GM21619 (cell line): ENCODE measurements around the gene POLN.
"Not testable (repeated sequence)": the region's sequence is repeated elsewhere in the genome, so short reads cannot be mapped to it uniquely, and the experiment has no call there.

Experiments
- ATAC-seq: cut with Tn5 transposase; IDR thresholded peaks from one replicate; pipeline ENCODE4 v1.9.1; 2021; ENCODE audit not compliant: unreplicated experiment

POLN gene

DNA sequence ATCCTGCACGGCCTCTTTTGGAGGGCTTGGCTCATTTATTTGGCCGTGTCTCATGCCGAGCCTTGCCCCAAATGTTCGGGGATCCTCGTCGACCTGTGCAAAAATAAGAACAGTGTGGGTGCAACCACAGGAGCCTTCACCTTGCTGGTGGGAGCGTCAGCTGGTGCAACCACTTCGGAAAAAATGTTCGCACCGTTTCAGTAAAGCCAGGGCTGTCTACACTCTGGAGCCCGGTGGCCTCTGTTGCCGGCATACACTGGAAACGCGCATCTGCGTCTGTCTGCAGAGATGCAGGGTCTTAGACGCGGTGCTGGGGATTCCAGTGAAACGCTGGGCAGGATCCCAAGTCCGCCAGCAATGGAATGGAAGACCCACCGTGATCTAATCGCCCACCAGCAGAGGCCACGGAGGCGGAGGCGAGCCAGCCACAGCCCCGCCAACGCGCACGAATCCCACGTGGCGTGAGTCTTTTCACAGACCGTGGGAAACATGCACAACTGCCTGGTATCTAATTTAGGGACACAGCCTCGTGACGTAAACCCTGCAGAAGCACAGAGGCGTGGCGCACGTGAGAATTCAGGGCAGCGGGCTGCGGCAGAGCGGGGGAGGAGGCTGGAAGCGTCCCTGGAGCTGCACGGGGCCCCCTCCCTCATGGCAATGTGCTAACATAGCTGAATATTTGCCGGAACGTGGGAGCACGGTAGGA lies 33.8 kb upstream of the POLN start:
- ATAC-seq = no peak

DNA sequence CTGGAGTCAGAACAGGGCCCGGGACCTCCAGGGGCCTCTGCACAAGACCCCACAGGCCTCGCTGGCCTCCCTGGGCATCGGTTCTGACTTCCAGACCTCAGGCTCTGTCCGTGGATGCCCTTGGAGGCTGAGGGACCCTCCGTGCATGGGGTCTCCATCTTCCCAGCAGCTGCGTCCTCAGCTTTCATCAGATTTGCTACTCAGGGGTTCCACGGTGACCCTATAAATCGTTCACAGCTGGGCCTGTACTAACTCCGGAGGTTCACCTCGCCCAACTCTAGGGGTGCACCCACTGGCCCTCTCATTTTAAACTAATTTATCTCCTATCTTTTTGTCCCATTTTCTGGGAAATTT lies 33.1 kb upstream of the POLN start:
- ATAC-seq = not testable (repeated sequence)

DNA sequence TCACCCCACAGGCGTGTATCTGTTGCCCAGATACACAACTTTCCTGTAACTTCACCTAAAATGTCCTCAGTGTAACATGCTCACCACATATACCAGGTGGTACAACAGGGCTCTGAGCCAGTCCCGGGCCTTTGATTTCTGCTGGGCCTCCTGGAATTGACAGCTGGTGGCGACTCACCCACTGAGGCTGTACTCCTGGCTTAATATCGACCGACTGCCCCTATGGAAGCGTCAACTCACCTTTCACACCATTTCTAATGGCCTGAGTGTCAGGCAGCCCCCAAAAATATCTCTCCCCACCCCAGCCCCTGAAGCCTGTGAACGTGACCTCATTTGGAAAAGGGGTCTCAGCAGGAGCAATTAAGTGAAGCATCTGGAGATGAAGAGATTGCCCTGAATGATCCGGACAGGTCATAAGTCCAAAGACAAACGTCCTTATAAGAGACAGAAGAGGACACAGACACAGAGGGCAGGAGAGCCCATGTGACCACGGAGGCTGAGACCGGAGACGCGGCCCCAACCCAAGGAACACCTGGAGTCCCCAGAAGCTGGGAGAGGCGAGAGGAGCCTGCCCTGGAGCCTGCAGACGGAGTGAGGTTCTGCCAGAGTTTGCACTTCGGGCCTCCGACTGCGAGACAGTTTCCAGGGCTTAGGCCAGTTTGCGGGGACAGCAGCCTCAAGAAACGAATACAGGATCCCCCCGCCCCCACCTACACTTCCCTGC lies 32.6 kb upstream of the POLN start:
- ATAC-seq = no peak

DNA sequence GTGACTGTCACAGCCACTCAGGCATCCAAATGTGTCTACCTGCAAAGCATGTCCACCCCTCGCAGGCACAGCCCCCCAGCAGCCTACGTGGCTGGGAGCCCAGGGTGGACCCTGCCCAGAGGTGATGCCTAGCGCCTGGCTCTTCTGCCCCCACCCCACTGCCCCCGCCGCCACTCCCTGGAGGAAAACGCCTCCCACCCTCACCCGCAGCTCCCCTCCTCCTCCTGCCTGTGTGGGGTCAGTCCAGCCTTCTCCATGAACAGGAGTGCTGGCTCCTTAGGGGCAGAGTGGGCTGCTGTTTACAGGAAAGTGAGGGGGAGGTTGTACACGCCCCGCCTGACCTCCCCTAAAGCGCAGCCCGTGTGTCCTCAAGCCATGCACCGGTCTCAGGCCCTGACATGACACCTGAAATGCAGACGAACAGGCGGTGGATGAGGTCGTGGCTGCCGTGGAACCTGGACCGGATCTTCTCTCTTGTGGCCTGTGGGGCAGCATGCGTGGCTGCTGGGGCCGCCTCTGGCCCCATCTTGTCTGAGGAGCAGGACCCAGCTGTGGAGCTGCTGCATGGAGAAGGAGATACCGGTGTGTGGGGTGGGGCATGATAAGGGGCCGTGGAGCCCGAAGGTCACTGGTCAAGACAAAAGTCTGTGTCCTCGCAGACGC lies 31.9 kb upstream of the POLN start:
- ATAC-seq = no peak

DNA sequence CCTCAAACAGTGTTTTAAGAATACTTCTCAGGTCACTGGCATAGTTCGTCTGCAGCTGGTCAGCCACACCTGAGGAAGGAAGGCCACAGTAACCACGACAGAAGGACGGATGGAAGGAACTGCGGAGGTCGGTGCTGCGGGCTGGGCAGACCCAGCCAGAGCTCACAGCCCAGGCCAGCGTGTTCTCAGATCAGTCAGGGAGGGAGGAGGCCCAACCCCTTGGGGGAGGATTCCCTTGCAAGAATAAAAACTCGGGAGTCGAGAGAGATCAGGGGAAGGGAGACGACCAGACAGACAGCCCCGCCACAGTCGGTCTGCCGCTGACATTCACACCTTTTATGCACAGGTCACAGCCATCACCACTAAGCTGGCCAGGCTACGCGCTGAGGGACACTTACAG lies 31.3 kb upstream of the POLN start:
- no peak for ATAC-seq

DNA sequence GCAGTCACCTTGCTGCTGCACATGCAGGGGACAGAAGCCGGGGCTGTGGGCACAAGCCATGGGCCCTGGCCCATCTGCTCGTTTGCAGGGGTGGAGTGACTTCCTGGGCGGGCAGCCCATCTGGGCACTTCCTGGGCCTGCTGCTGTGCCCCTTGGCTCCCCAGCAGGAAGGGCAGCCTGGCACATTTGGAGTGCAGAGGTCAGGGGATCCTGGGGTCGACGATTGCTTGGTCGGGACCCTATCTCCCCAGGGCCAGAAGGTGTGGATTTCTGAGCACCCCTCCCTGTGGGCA lies 30.9 kb upstream of the POLN start:
- no peak for ATAC-seq

DNA sequence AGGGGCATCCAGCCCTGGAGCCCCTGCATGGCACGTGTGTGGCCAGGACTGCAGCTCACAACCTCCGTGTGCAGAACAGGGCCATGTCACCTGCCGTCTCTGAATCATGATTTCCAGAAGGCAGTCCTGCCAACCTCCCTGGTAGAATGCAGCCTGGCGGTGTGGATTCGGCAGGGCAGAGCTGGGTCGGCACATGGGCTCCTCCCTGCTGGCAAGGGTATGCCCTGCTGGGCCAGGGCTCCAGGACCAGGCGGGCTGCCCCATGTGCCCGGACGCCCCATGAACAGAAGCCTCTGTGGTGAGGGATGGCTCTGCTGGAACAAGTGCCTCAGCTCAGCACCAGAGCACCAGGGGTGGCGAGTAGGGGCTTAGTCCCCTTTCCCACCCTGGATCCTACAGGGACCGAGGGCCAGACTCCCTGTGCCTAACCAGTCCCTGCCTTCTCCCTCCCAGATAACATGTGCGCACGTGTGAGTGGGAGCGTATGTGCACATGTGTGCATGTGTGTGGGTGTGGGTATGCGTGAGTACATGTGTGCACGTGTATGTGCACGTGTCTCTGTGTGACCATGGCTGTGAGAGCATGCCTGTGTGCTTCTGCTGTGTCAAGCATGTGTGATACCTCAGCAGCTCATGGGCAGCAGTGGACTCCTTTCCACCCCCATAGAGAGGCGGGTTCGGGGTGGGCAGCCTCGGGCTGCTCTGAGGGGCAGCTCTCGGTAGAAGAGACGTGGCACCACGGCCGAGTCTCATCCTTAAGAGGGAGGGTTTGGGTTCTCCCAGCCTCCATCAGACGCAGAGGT lies 30.3 kb upstream of the POLN start:
- ATAC-seq = no peak

DNA sequence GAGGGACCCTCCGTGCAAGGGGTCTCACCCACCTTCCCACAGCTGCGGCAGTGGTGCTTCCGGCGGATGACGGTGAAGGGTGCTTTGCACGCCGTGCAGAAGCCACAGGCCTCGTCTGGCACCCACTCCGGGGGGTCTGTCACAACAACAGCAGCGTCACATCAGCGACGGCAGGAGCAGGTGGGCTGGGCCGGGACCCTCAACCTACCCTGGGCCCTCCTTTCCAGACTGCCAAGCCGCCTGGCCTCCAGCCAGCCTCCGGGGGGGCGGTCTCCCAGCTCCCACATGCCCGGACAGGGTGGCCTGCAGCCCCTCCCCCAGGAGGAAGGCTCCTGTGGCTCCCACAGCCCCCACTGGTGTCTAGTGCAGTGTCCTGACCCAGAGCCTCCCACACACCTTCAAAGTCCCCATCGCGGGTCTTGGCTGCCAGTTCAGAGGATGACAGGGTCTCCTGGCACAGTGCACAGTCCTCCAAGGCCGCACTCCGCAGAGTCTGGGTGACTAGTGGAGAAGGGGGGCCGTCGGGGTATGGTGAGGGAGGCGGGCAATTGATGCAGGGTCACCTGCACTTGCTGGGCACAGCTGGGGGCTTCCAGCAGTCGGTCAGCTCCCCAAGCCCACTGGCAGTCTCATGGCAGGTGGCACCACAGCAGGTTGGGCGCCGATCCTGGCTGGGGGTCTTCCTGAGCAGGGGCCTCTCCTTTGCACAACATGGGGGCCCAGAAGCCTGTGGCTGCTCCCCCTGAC lies 29.5 kb upstream of the POLN start:
- ATAC-seq = no peak

DNA sequence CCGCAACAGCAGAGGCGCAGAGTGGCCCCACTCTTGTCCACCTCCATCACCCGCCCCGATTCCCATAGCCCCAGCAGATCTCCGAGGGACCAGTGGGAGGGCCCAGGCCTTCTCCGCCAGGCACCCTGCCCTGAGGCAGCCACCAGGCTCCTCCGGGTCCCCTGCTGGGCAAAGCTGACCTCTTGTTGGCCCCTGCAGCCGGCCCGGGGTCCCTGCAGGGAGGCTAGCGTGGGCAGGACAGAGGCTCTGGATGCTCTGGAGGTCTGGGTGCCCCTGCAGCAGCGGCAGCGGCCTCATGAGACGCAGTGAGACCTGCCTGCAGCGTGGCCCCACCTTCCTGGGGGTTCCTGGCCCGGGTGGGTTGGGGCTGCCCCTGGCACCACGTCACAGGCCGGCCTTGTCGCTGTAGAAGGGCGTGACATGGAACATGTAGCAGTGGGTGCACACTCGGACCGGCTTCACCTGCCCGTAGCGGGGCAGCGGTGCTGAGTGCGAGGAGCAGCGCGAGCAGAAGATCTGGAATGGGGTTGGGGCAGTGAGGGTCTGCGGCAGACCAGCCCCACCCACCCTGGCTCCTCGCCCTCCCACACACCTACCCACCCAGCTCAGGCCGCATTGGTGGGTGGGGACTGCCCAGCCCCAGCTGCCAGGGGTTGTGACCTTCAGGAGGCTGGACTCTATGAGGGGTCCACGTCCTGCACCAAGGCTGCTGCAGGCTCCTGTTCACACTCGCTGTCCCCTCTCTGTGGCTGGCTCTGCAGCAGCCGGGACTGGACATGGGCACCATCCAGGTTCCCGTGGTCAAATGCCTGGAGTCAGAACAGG lies 28.6 kb upstream of the POLN start:
- no peak for ATAC-seq

DNA sequence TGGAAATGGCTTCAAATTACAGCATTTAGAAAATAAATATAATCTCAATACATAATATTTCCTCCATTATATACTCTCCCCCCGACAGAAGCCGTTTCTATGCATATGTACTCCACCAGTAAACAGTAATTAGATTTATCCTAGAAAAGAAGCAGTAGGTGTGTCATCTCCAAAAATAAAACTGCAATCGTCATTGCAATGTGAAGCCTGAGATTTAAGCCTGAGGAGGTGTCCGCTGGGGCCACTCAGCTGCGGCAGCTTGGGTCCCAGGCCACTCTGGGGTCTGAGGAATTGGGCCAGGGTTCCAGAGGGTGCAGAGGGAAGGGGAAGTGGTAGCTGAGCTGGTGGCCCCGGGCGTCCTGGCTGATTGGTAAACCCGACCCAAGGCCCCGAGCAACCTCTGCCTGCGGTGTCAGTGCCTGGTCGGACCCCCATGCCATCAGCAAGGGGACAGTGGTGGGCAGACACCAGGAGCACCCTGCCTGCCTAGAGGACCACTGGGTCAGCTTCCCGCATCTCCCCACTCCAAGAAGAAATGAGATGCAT lies 27.8 kb upstream of the POLN start:
- no peak for ATAC-seq

DNA sequence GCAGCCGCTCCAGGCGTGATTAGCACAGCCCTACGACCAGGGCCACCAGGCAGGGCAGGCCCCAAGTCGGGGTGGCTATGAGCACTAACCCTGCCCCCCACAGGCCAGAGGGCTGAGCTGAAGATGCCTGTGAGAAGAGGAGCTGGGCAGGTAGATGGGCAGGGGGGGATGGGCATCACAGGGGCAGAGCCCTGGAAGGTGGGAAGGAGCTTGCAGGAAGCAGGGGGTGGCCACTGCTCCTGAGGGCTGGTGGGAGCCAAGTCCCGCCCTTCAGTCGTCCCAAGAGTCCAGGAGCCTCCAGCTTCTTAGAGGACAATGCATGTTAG lies 27.2 kb upstream of the POLN start:
- ATAC-seq = no peak

DNA sequence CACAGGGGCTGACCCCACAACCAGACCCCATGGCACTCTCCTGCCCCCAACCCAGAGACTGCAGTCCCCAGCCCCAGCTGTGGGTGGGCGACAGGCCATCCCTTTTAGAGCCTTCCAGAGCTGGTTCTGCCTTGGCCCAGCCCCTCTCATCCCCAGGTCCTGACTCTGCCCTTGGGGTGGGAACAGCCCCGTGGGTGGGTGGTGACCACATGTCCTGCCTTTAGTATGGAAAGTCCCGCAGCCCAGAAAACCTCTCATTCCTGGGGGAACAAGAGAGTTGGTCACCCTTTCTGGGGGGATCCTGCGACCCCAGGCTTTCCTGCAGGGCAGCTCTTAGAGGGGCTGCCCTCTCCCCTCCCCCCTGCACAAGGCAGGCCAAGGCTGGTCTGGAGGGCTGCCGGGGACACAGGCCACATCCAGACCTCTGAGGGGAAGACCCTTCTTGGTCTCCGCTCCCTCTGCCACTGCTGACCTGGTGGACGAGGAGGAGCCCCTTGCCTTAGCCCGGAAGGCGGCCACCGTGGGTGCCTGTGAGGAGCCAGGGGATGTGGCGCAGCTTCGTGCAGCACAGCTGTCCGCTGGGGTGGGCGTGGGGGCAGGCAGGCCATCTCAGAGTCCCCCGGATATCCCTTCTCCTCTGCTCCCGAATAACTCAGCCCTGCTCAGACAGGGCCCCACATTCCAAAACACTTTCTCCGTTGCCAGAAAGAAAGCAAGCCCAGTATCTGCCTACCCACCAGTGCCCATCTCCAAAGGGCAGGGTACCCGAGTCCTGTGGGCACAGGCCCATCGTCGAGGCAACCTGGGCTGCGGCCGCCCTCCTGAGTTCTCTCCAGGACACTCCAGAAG lies 26.7 kb upstream of the POLN start:
- ATAC-seq = no peak

DNA sequence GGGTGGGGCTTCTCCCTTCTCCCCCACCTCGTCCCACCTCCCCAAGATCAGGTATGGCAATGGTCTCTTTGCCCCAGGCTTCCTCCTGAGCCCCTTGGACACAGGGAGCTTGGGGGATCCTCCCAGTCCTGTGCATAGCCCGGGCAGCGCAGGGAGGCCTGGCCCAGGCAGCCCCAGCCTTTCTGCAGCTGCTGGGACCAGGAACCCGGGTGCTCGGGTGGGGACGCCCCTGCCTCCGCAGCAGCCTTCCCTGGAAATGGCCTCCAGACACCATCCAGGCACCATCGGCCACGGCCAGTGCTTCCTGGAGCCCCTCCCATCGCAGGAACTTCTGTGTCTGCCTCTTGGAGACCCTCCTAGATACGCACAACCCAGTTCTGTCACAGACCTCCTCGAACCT lies 25.9 kb upstream of the POLN start:
- no peak for ATAC-seq

DNA sequence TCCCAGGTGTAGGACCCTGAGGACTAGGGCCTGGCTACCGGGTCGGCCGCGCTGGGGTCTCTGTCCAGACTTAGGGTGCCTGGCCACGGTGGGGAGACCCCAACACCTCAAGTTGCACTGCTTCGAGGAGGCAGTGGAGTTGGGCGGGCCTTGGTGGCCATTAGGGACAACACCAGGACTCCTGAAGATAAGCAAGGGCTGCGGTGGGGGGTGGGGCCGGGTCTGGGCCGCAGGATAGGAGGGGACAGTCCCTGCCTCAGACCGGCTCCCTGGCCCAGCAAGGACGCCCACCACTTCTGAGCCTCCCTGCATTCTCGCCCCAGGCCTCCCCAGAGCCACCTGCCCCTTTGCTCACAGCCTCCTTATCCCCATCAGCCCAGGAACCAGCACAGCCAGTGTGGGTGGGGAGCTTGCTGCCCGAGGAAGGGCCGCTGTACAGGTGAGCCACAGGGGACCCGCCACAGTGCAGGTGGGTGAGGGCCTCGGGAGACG lies 25.4 kb upstream of the POLN start:
- no peak for ATAC-seq

DNA sequence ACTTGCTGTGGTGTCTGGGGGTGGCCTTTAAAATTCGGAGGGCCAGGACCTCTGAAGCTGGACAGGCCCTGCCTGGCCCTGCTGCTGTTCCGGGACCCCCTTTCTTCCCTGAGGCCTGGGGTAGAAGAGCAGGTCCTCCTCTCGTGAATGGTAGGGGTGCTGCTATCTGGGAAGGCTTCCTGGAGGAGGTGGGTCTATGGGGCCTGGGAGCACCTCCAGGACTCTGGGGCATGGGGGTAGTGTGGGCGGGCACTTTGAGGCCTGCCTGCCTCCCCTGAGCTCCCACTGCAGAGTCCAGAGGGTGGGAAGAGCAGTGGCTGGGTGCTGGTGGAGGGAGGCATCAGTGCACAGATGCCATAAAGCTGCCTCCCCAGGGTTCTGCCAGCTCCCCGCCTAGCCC lies 24.9 kb upstream of the POLN start:
- no peak for ATAC-seq

DNA sequence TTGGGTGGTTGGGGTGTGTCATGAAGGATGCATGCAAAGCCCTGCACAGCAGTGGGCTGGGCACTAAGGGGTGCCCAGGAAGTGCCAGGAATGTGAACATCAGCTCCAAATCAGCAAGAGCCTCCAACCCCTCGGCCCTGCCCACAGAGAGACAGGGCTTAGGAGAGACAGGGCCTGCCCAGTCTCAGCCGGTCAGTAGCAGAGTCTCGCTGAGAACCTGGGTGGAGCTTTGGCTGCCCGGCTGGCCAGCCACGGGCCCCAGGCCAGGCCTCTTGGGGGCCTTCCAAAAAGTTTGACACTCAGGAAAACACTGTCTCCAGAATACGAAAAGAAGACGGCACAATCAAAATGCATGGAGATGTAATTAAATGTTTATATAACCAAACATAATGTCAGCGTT lies 24.3 kb upstream of the POLN start:
- ATAC-seq = no peak

DNA sequence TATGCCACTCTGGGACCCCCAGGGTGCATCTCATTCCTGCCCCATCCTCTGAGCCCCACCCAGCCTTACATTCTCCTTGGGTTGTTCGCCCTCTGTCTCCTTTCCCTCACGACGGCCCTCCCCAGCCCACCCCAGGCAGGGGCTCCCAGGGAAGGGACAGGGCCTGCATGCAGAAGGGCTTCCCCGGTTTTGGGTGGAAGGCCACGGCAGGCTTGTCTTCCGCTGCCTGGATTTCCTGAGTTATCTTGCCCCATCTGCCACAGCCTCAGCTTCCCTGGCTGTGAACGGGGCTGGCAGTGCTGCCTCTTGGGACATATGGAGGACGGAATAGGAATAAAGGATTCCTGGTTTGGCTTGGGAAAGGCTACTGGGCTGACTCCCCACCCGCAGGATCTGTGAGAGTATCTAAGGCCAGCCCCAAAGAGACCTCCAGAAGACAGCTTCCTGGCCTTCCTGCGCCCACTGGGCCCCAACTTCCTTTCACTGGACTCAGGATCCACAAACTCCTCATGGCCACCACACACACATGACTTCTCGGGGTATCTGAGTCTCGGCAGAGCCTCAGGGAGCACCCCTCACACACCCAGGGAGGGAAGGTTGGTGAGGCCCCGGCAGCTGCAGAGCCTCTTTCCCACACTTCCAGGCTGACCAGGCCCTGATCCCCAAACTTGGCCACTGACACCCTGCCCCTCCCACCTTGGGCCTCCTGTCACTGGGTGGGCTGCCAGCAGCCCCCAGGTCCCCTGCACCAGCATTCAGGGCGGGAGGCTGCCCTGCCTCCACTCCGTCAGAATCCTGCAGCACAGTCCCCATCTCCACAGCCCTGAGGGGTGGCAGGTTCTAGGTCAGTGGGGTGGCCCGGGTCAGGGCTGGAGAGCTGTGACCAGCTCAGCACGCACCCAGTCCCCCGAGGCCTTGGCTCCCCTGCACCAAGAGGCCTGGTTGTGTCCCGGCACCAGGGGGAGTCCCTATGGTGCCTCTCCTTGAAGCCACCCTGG lies 23.5 kb upstream of the POLN start:
- ATAC-seq = no peak
